Right lobe of liver (tissue), 6 donors: ENCODE results near the gene SMIM28. TPM values are rescaled to one million over a fixed set of nuclear protein-coding genes. Genes with fewer than 3 reads are reported as not detected.
"Not testable (repeated sequence)": the region's sequence is repeated elsewhere in the genome, so short reads cannot be mapped to it uniquely, and the experiment has no call there.

Source experiments
- ATAC-seq, 4 donors: fragments of 200-7000 bp; cut with Tn5 transposase; one replicate each; pipeline ENCODE4 v1.9.1; 2020; ENCODE audit warnings: mild to moderate bottlenecking in 4 of 4, moderate library complexity in 4 of 4
- DNase-seq, 3 donors: peaks; one replicate each; pipeline ENCODE4 v3.0.0-alpha.2; 2020
- H3K27ac ChIP-seq, 3 donors: fragments of 200-600 bp; one replicate each; pipeline ENCODE4 v1.8.0; 2022
- H3K27me3 ChIP-seq, 2 donors: fragments of 200-600 bp; one replicate each; pipeline ENCODE4 v1.8.0; 2022
- H3K36me3 ChIP-seq, 4 donors: fragments of 200-600 bp; sonication (generic) in 1 of 4; one replicate each; pipeline versions ENCODE4 v1.5.1 to v1.8.0; 2017 to 2022; ENCODE audit warnings: control low read depth in 1 of 4
- H3K4me1 ChIP-seq, 4 donors: fragments of 200-600 bp; sonication (generic) in 1 of 4; one replicate each; pipeline versions ENCODE4 v1.5.1 to v1.8.0; 2017 to 2022; ENCODE audit warnings: control low read depth in 1 of 4
- H3K4me3 ChIP-seq, 3 donors: fragments of 200-600 bp; one replicate each; pipeline ENCODE4 v1.8.0; 2022
- H3K9me3 ChIP-seq, 4 donors: fragments of 200-600 bp; sonication (generic) in 1 of 4; one replicate each; pipeline versions ENCODE4 v1.5.1 to v1.8.0; 2017 to 2022; ENCODE audit warnings: control low read depth in 1 of 4
- POLR2A ChIP-seq: fragments of 450-650 bp; IDR thresholded peaks from one replicate; pipeline ENCODE4 v1.6.1; 2017; ENCODE audit warnings: antibody characterized with exemption, mild to moderate bottlenecking
- WGBS: methylation state at CpG from one replicate; pipeline ENCODE4 v1.1.6; 2018; ENCODE audit warnings: low coverage, low lambda C conversion rate; ENCODE audit not compliant: insufficient coverage; ENCODE audit errors: missing lambda C conversion rate; 5-methylcytosine and 5-hydroxymethylcytosine counted together
- intact Hi-C, 2 donors: fragments of 100-400 bp; cut with DNase I; formaldehyde crosslinking; loops; one replicate each; pipeline versions ENCODE4 v1.11.2 to v1.14.1; 2022
- total RNA-seq, 6 experiments: library from RNA; depleted of rRNA in 2 of 6; stranded (reverse); fragments of >200 nt in 2 of 6; fragmentation: NEBNext Ultra II Directional in 3 of 6; extraction: Animal tissue kit (Norgen Biotek cat#: 25700) in 3 of 6; gene quantifications; one replicate each; pipeline versions ENCODE4 v1.1.0 to v1.2.4, GENCODE V29; 2016 to 2023
- TF ChIP-seq, protein P1 (sequence below), 4 donors: fragments of 200-600 bp in 3 of 4; fragments of 450-650 bp in 1 of 4; IDR thresholded peaks; one replicate each; pipeline versions ENCODE4 v1.5.1 to v1.8.0; 2016 to 2022; ENCODE audit warnings: antibody characterized with exemption in 4 of 4, mild to moderate bottlenecking in 2 of 4
- donor health status: DM: no; HTN: yes; CAD: no.
- donor health status: DM: no; HTN: no; CAD: no.
- donor health status: DM: no; HTN: no; CAD: no.
- donor health status: DM: no; HTN: yes; CAD: no.
- donor health status: DM: no; HTN: yes; CAD: no.

The SMIM28 gene
- total RNA-seq, 6 experiments from 2014 or later = not detected

DNA sequence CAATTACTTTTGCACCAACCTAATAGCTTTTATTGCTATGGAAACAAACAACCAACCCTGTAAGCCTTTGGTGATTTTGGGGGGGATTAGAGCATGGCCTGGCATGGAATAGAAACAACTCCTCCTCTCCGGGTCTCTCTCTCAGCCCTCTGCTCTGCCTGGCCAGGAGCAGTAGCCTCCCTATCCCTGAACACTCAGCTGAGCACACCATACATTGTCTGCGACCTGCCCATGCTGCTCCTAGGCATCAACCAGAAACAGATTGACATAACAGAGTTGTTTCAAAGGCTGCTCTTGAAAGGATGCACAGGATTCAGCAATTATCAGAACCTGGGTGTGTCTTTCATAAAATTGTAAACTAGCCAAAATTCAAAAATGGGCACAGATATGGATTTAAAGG, 29.8 kb upstream of the SMIM28 start:
- intact Hi-C loops = no loop called here
- ATAC-seq (no peak), DNase-seq (no peak)
- H3K27me3 ChIP-seq = no peaks in the 10 kb centered on the region
- 92% methylated on average over 2 of the region's 2 CpGs for WGBS
- TF ChIP-seq POLR2A = no peak
- TF ChIP-seq, protein P1, sequence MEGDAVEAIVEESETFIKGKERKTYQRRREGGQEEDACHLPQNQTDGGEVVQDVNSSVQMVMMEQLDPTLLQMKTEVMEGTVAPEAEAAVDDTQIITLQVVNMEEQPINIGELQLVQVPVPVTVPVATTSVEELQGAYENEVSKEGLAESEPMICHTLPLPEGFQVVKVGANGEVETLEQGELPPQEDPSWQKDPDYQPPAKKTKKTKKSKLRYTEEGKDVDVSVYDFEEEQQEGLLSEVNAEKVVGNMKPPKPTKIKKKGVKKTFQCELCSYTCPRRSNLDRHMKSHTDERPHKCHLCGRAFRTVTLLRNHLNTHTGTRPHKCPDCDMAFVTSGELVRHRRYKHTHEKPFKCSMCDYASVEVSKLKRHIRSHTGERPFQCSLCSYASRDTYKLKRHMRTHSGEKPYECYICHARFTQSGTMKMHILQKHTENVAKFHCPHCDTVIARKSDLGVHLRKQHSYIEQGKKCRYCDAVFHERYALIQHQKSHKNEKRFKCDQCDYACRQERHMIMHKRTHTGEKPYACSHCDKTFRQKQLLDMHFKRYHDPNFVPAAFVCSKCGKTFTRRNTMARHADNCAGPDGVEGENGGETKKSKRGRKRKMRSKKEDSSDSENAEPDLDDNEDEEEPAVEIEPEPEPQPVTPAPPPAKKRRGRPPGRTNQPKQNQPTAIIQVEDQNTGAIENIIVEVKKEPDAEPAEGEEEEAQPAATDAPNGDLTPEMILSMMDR (IDR thresholded peaks at IDR 0.05) = no peak
- peaks cover 0 to 6% (median 0%) of the 10 kb centered on the region in 4 donors for H3K4me1 ChIP-seq
- no peaks in the 10 kb centered on the region for H3K9me3 ChIP-seq
- H3K27ac ChIP-seq = no peak overlapping the region
- no peak overlapping the region for H3K4me3 ChIP-seq
- H3K36me3 ChIP-seq = no peaks in the 10 kb centered on the region

DNA sequence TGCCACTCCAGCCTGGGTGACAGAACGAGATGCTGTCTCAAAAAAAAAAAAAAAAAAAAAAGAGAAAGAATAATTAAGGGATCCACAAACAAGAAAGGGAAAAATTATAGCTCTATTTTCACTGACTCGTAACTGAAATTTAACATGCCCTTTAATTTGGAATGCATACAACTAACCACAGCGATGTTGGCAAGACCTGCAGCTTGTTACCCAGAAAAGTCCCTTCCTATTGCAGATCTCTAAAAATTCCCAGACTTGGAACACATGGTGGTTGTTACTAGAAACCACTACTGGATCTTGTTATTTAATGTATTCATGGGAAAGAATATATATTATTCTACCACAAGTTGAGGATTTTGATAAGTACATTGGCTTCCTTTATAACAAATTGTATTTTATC, 27.8 kb upstream of the SMIM28 start:
- Histone ChIP-seq H3K9me3 (no peaks in the 10 kb centered on the region), H3K36me3 (no peaks in the 10 kb centered on the region), H3K27me3 (no peaks in the 10 kb centered on the region), H3K4me1 (peaks cover 0 to 6% (median 0%) of the 10 kb centered on the region in 4 donors), H3K27ac (no peak overlapping the region), H3K4me3 (no peak overlapping the region)
- TF ChIP-seq POLR2A = no peak
- TF ChIP-seq, protein P1 (IDR thresholded peaks at IDR 0.05) = no peak
- 100% methylated on average over 3 of the region's 3 CpGs for WGBS
- ATAC-seq = no peak
- intact Hi-C loops = no loop called here
- no peak for DNase-seq

DNA sequence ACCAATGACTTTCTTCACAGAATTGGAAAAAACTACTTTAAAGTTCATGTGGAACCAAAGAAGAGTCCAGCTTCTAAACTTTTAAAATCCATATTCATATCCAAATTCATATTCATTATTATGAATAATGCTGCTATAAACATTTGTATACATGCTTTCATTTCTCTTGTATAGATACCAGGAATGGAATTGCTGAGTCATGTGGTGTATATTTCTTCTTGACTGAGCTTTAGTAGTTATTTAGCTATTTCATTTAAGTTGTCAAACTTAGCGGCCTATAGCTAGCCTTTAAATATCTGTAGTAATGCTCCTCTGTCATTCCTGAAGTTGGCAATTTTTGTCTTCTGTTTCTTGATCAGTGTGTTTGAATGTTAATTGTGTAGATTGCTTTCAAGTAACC, 19.8 kb upstream of the SMIM28 start:
- no peaks in the 10 kb centered on the region for H3K4me1 ChIP-seq
- H3K9me3 ChIP-seq = no peaks in the 10 kb centered on the region
- no peaks in the 10 kb centered on the region for H3K27me3 ChIP-seq
- ATAC-seq = no peak
- 83% methylated on average over 1 of the region's 1 CpG for WGBS
- H3K4me3 ChIP-seq = no peak overlapping the region
- H3K36me3 ChIP-seq = no peaks in the 10 kb centered on the region
- TF ChIP-seq POLR2A = no peak
- TF ChIP-seq, protein P1 (IDR thresholded peaks at IDR 0.05) = no peak
- no peak for DNase-seq
- H3K27ac ChIP-seq = no peak overlapping the region
- intact Hi-C loops = no loop called here

DNA sequence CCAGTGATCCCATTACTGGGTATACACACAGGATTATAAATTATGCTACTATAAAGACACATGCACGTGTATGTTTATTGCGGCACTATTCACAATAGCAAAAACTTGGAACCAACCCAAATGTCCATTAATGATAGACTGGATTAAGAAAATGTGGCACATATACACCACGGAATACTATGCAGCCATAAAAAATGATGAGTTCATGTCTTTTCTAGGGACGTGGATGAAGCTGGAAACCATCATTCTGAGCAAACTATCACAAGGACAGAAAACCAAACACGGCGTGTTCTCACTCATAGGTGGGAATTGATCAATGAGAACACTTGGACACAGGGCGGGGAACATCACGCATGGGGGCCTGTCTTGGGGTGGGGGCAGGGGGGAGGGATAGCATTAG, 9.0 kb upstream of the SMIM28 start:
- intact Hi-C loops, H3K27me3 ChIP-seq, H3K36me3 ChIP-seq, DNase-seq, H3K27ac ChIP-seq, H3K4me3 ChIP-seq, H3K9me3 ChIP-seq, ATAC-seq: not testable (repeated sequence)
- WGBS = 86% methylated on average over 8 of the region's 8 CpGs
- peaks cover 0 to 14% (median 5%) of the 10 kb centered on the region in 4 donors for H3K4me1 ChIP-seq

DNA sequence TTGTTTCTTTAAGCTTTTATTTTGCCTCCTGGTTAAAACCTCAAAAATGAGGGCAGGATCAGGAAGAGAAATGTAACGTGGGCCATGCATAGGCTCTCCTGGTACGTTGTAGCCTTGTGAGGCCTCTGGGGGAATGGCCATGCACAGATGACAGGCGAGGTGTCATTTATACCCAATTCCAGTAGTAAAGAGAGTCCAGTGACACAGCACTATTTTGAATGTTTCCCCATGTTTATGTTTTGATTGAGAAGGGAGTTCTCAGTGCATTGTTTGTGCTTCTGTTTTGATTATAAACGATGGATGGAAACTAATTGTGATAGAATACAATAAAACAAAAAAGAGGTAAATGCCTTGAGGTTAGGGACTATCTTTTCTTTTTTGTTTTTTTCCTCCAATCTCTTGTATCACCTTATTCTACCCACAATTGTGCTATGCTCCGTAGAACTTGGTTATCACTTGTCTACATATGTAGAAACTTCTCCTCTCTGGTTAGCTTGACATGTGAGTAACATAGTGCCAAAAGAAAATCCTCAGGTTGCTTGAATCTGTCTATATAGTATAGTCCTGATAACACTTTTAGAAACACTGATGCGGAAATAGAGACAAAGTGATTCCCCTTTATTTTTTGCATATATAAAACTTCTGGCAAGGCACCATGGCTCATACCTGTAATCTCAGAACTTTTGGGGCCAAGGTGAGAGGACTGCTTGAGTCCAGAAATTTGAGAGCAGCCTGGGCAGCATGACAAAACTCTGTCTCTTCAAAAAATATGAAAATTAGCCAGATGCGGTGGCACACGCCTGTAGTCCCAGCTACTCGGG, 6.9 kb upstream of the SMIM28 start:
- DNase-seq = no peak
- peak; percentile 7 to 25 (median 14) for ATAC-seq
- no peak for TF ChIP-seq POLR2A
- TF ChIP-seq, protein P1 (IDR thresholded peaks at IDR 0.05) = no peak

More for the DNA sequence above, 6.9 kb upstream of the SMIM28 start:
- 73% methylated on average over 9 of the region's 9 CpGs for WGBS
- Histone ChIP-seq H3K4me3 (no peak overlapping the region), H3K27ac (peak overlapping the region in 2 of 3 donors; percentile 30 to 31), H3K4me1 (peaks cover 0 to 14% (median 5%) of the 10 kb centered on the region in 4 donors), H3K27me3 (no peaks in the 10 kb centered on the region), H3K36me3 (no peaks in the 10 kb centered on the region), H3K9me3 (no peaks in the 10 kb centered on the region)
- intact Hi-C loops = no loop called here
